Fibroblast of lung (primary cell): ENCODE results near the gene DOCK7. TPM values are rescaled to one million over a fixed set of nuclear protein-coding genes. Genes with fewer than 3 reads are reported as not detected.

Experiments
- DNase-seq, 2 donors: peaks; one replicate each; pipeline versions ENCODE4 v3.0.0 to v3.0.0-alpha.2; 2010; ENCODE audit warnings: low read depth in 2 of 2
- H2AFZ ChIP-seq: 2 replicates; pipeline ENCODE4 v1.5.1; 2012; ENCODE audit warnings: low read length, control low read depth, inconsistent platforms
- H3K27ac ChIP-seq: 2 replicates; pipeline ENCODE4 v1.5.1; 2011; ENCODE audit warnings: low read length, control low read depth; ENCODE audit not compliant: insufficient read depth
- H3K27me3 ChIP-seq: 2 replicates; pipeline ENCODE4 v1.5.1; 2011; ENCODE audit warnings: mild to moderate bottlenecking, low read length; ENCODE audit not compliant: control insufficient read depth, insufficient read depth
- H3K36me3 ChIP-seq: 2 replicates; pipeline ENCODE4 v1.5.1; 2011; ENCODE audit warnings: low read length; ENCODE audit not compliant: control insufficient read depth, insufficient read depth
- H3K4me1 ChIP-seq: 2 replicates; pipeline ENCODE4 v1.5.1; 2011; ENCODE audit warnings: low read length; ENCODE audit not compliant: control insufficient read depth, insufficient read depth; ENCODE audit errors: extremely low read depth
- H3K4me2 ChIP-seq: 2 replicates; pipeline ENCODE4 v1.5.1; 2011; ENCODE audit warnings: low read length, control low read depth; ENCODE audit not compliant: insufficient read depth; ENCODE audit errors: extremely low read depth
- H3K4me3 ChIP-seq, 4 experiments: fragments of 200-600 bp in 1 of 4; sonication (generic) in 1 of 4; replicated peaks in 1 of 4; 2 replicates each; pipeline ENCODE4 v1.5.1; 2011 to 2016; ENCODE audit warnings: low read length in 4 of 4, low read depth in 3 of 4, mild to moderate bottlenecking in 3 of 4, control low read depth in 2 of 4, inconsistent platforms in 1 of 4, mixed read lengths in 1 of 4; ENCODE audit not compliant: insufficient read depth in 1 of 4; ENCODE audit errors: control extremely low read depth in 1 of 4
- H3K79me2 ChIP-seq: 2 replicates; pipeline ENCODE4 v1.5.1; 2012; ENCODE audit warnings: mild to moderate bottlenecking, low read length, inconsistent platforms; ENCODE audit not compliant: control insufficient read depth, insufficient read depth
- H3K9ac ChIP-seq: 2 replicates; pipeline ENCODE4 v1.5.1; 2011; ENCODE audit warnings: mild to moderate bottlenecking, low read length, control low read depth; ENCODE audit not compliant: insufficient read depth
- H3K9me3 ChIP-seq: 2 replicates; pipeline ENCODE4 v1.5.1; 2012; ENCODE audit warnings: low read depth, low read length; ENCODE audit not compliant: control insufficient read depth, insufficient read depth
- H4K20me1 ChIP-seq: 2 replicates; pipeline ENCODE4 v1.5.1; 2011; ENCODE audit warnings: low read length; ENCODE audit not compliant: control insufficient read depth, insufficient read depth; ENCODE audit errors: extremely low read depth
- CTCF ChIP-seq, 2 donors: IDR thresholded peaks in 1 of 2; conservative IDR thresholded peaks in 1 of 2; 1 replicate in 1 of 2; 2 replicates in 1 of 2; pipeline ENCODE4 v1.5.1; 2011 to 2012; ENCODE audit warnings: low read length in 2 of 2, control low read depth in 1 of 2, inconsistent platforms in 1 of 2, low read depth in 1 of 2, mild to moderate bottlenecking in 1 of 2
- EZH2 ChIP-seq: IDR thresholded peaks from 2 replicates; pipeline ENCODE4 v1.5.1; 2012; ENCODE audit warnings: low read length, control low read depth, mild to moderate bottlenecking; ENCODE audit errors: missing control alignments
- polyA plus RNA-seq, 2 donors: library from polyadenylated mRNA; depleted of rRNA in 1 of 2; stranded (reverse) in 1 of 2; unstranded in 1 of 2; fragments of >200 nt; gene quantifications; 2 replicates each; pipeline ENCODE4 v1.2.1, GENCODE V29; 2011 to 2012; ENCODE audit warnings: missing spikeins in 1 of 2
- total RNA-seq: library from RNA; depleted of rRNA; stranded (reverse); fragments of >200 nt; gene quantifications from 2 replicates; pipeline ENCODE4 v1.2.1, GENCODE V29; 2014

DOCK7 gene
- total and polyA plus RNA-seq, 2 donors (not counting 1 experiment from before 2014, with no cell fraction given): 66.5 to 153 TPM

GRCh38 chr1:62590255-62590969, 97.8 kb downstream of the DOCK7 start:
- TF ChIP-seq EZH2: no peak
- TF ChIP-seq CTCF (conservative IDR thresholded peaks at IDR 0.05 in 1 of 2, IDR thresholded peaks at IDR 0.05 in 1 of 2; ENCODE audit: low read depth in 1 of 2, low read length in 2 of 2): no peak
- Histone ChIP-seq H3K27me3 (no peaks in the 10 kb centered on the region), H3K4me2 (no peak overlapping the region)

GRCh38 chr1:62589321-62589720, 98.9 kb downstream of the DOCK7 start:
- TF ChIP-seq EZH2: no peak
- no peak for TF ChIP-seq CTCF (conservative IDR thresholded peaks at IDR 0.05 in 1 of 2, IDR thresholded peaks at IDR 0.05 in 1 of 2; ENCODE audit: low read depth in 1 of 2, low read length in 2 of 2)
- Histone ChIP-seq H3K4me3 (no peak overlapping the region), H3K9me3 (no peaks in the 10 kb centered on the region), H3K27ac (no peak overlapping the region), H3K9ac (no peak overlapping the region), H3K27me3 (no peaks in the 10 kb centered on the region), H2AFZ (no peak overlapping the region), H4K20me1 (no peaks in the 10 kb centered on the region), H3K4me1 (no peaks in the 10 kb centered on the region), H3K36me3 (peaks cover 2% of the 10 kb centered on the region), H3K4me2 (no peak overlapping the region), H3K79me2 (no peaks in the 10 kb centered on the region)
- DNase-seq: peak; percentile 26 to 88

More at GRCh38 chr1:62590255-62590969, 97.8 kb downstream of the DOCK7 start:
- Histone ChIP-seq H3K4me1 (no peaks in the 10 kb centered on the region), H3K9me3 (no peaks in the 10 kb centered on the region), H3K27ac (no peak overlapping the region), H4K20me1 (no peaks in the 10 kb centered on the region), H3K9ac (no peak overlapping the region), H3K79me2 (no peaks in the 10 kb centered on the region), H3K4me3 (no peak overlapping the region), H2AFZ (no peak overlapping the region), H3K36me3 (no peaks in the 10 kb centered on the region)
- DNase-seq: peak in 1 of 2 donors; percentile 20

GRCh38 chr1:62588000-62588399, 100.2 kb downstream of the DOCK7 start:
- H3K27ac ChIP-seq: no peak overlapping the region

More at GRCh38 chr1:62588000-62588399, 100.2 kb downstream of the DOCK7 start:
- H3K4me1 ChIP-seq: no peaks in the 10 kb centered on the region
- no peaks in the 10 kb centered on the region for H3K9me3 ChIP-seq
- no peaks in the 10 kb centered on the region for H3K79me2 ChIP-seq
- H3K4me2 ChIP-seq: no peak overlapping the region
- peaks cover 2% of the 10 kb centered on the region for H3K36me3 ChIP-seq
- peak in 1 of 2 donors; percentile 56 for DNase-seq
- no peak overlapping the region for H2AFZ ChIP-seq
- H3K27me3 ChIP-seq: no peaks in the 10 kb centered on the region
- TF ChIP-seq EZH2 (no peak), CTCF (conservative IDR thresholded peaks at IDR 0.05 in 1 of 2, IDR thresholded peaks at IDR 0.05 in 1 of 2; ENCODE audit: low read depth in 1 of 2, low read length in 2 of 2) (no peak)
- H3K4me3 ChIP-seq: no peak overlapping the region
- no peaks in the 10 kb centered on the region for H4K20me1 ChIP-seq
- no peak overlapping the region for H3K9ac ChIP-seq
